GM18507 (cell line): ENCODE data around the gene PROP1.
A peak's percentile ranks its signal among the peaks of the same experiment; 100 is the strongest.
"Not testable (repeated sequence)": the region's sequence is repeated elsewhere in the genome, so short reads cannot be mapped to it uniquely, and the experiment has no call there.

ENCODE experiments used
- DNase-seq: peaks from one replicate; pipeline ENCODE4 v3.0.0; 2011; ENCODE audit warnings: low read depth; ENCODE audit not compliant: insufficient read length; ENCODE audit errors: extremely low spot score
- FAIRE-seq: peaks from 2 replicates; lab custom pipeline; 2011; peaks lifted over from hg19 to GRCh38; lab: Jason Lieb, UNC

The PROP1 gene

GRCh38 chr5:177949656-177950055 lies 46.4 kb downstream of the PROP1 start:
- FAIRE-seq, DNase-seq: not testable (repeated sequence)

DNA sequence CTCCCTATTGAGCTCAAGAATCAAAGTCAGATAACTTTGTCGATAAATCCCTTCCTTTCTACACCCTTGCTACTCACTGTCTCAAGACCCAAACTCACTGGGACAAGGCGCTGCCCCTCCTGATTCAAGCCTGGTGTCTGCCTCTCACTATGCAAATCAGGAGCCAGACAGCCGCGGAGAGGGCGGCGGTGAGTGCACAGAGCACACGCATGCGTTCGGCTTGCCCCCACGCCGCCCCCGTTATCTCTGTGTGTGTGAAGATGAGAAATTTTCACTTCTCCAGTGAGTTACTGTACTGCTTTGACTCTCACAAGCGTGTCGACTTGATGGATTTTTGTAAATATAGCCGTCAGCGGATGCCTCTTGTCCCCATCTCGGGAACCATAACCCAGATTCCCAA lies 47.0 kb downstream of the PROP1 start:
- peak; percentile 9 for FAIRE-seq
- DNase-seq, result not testable (repeated sequence)

- FAIRE-seq, result peak; percentile 67
- not testable (repeated sequence) for DNase-seq
Measured at GRCh38 chr5:177947912-177948311, 48.1 kb downstream of the PROP1 start.

GRCh38 chr5:177945601-177946283 lies 50.3 kb downstream of the PROP1 start:
- DNase-seq, FAIRE-seq: not testable (repeated sequence)

DNA sequence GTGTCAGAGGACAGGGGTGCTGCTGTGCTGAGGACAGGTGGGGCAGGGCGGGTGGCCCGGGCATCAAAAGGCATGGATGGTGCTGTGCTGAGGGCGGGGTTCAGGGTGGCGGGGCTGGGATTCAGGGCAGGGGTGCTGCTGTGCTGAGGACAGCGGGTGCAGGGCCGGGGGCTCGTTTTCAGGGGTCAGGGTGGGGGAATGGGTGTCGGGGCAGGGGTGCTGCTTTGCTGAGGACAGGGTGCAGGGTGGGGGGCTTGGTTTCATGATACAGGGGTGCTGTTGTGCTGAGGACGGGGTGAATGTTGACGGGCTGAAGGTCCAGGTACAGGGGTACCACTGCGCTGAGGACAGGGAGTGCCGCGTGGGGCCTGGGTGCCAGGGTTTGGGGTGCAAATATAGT lies 50.9 kb downstream of the PROP1 start:
- not testable (repeated sequence) for DNase-seq, FAIRE-seq

GRCh38 chr5:177943805-177944736 lies 52.0 kb downstream of the PROP1 start:
- FAIRE-seq, DNase-seq: not testable (repeated sequence)

- not testable (repeated sequence) for FAIRE-seq, DNase-seq
Measured at GRCh38 chr5:177942896-177943295, 53.1 kb downstream of the PROP1 start.
